GM19035 (cell line): ENCODE results near the gene SLC41A3.
"Not testable (repeated sequence)": the region's sequence is repeated elsewhere in the genome, so short reads cannot be mapped to it uniquely, and the experiment has no call there.

ENCODE experiments used
- ATAC-seq: cut with Tn5 transposase; IDR thresholded peaks from one replicate; pipeline ENCODE4 v1.9.1; 2021; ENCODE audit not compliant: unreplicated experiment

The SLC41A3 gene

GRCh38 chr3:126107203-126107939 is 23.4 kb upstream of the SLC41A3 start:
- ATAC-seq: no peak

GRCh38 chr3:126106336-126107202 is 22.6 kb upstream of the SLC41A3 start:
- no peak for ATAC-seq

GRCh38 chr3:126105691-126106187 is 21.8 kb upstream of the SLC41A3 start:
- no peak for ATAC-seq

GRCh38 chr3:126104742-126105605 is 21.1 kb upstream of the SLC41A3 start:
- no peak for ATAC-seq

GRCh38 chr3:126104028-126104635 is 20.2 kb upstream of the SLC41A3 start:
- no peak for ATAC-seq

GRCh38 chr3:126103121-126104027 is 19.4 kb upstream of the SLC41A3 start:
- no peak for ATAC-seq

GRCh38 chr3:126102530-126102951 is 18.6 kb upstream of the SLC41A3 start:
- ATAC-seq: no peak

GRCh38 chr3:126102011-126102410 is 18.1 kb upstream of the SLC41A3 start:
- ATAC-seq: no peak

GRCh38 chr3:126101521-126101982 is 17.6 kb upstream of the SLC41A3 start:
- no peak for ATAC-seq

GRCh38 chr3:126100634-126101301 is 16.8 kb upstream of the SLC41A3 start:
- no peak for ATAC-seq

GRCh38 chr3:126100269-126100633 is 16.3 kb upstream of the SLC41A3 start:
- ATAC-seq: no peak

GRCh38 chr3:126098391-126098858 is 14.5 kb upstream of the SLC41A3 start:
- no peak for ATAC-seq

- ATAC-seq: no peak
Observed at GRCh38 chr3:126097801-126098200, 13.9 kb upstream of the SLC41A3 start.

GRCh38 chr3:126096274-126096673 is 12.3 kb upstream of the SLC41A3 start:
- not testable (repeated sequence) for ATAC-seq

- not testable (repeated sequence) for ATAC-seq
Observed at GRCh38 chr3:126092128-126092527, 8.2 kb upstream of the SLC41A3 start.

- ATAC-seq: no peak
Observed at GRCh38 chr3:126087552-126088175, 3.7 kb upstream of the SLC41A3 start.

GRCh38 chr3:126085841-126086240 is 1.9 kb upstream of the SLC41A3 start:
- no peak for ATAC-seq

GRCh38 chr3:126085276-126085675 is 1.4 kb upstream of the SLC41A3 start:
- no peak for ATAC-seq
